Vagina (tissue), 2 donors: ENCODE data around the gene ADAT2.

ENCODE experiments used
- POLR2A ChIP-seq, 2 donors: fragments of 450-650 bp; IDR thresholded peaks; one replicate each; pipeline ENCODE4 v1.6.1; 2017; ENCODE audit warnings: antibody characterized with exemption in 2 of 2, mild to moderate bottlenecking in 2 of 2, moderate library complexity in 2 of 2
- TF ChIP-seq, protein P1 (sequence below), 3 experiments: fragments of 450-650 bp in 2 of 3; fragments of 200-600 bp in 1 of 3; sonication (generic) in 1 of 3; IDR thresholded peaks; one replicate each; pipeline ENCODE4 v1.5.1; 2017 to 2019; ENCODE audit warnings: antibody characterized with exemption in 3 of 3, mild to moderate bottlenecking in 2 of 3, moderate library complexity in 2 of 3

GRCh38 chr6:143400258-143401067 is 50.0 kb downstream of the ADAT2 start:
- TF ChIP-seq, protein P1, sequence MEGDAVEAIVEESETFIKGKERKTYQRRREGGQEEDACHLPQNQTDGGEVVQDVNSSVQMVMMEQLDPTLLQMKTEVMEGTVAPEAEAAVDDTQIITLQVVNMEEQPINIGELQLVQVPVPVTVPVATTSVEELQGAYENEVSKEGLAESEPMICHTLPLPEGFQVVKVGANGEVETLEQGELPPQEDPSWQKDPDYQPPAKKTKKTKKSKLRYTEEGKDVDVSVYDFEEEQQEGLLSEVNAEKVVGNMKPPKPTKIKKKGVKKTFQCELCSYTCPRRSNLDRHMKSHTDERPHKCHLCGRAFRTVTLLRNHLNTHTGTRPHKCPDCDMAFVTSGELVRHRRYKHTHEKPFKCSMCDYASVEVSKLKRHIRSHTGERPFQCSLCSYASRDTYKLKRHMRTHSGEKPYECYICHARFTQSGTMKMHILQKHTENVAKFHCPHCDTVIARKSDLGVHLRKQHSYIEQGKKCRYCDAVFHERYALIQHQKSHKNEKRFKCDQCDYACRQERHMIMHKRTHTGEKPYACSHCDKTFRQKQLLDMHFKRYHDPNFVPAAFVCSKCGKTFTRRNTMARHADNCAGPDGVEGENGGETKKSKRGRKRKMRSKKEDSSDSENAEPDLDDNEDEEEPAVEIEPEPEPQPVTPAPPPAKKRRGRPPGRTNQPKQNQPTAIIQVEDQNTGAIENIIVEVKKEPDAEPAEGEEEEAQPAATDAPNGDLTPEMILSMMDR (IDR thresholded peaks at IDR 0.05), result no peak
- TF ChIP-seq POLR2A (IDR thresholded peaks at IDR 0.05), result no peak
